ENCODE data around the gene FOSB. TPM values are rescaled to one million over a fixed set of nuclear protein-coding genes. Genes with fewer than 3 reads are reported as not detected.

The FOSB gene
- total and polyA plus RNA-seq, 9 of the 15 experiments (the other 6 are each of a cell fraction or from before 2014, with no cell fraction given): 0.11 to 2.7 (median 0.73) TPM

GRCh38 chr19:45508861-45509691 lies 41.3 kb downstream of the FOSB start (continued):
- TF ChIP-seq ZNF589 (CRISPR knock-in tag; IDR thresholded peaks at IDR 0.05; ENCODE audit: low read depth): peak; percentile 83
- peak; percentile 16 for TF ChIP-seq ZNF395 (CRISPR knock-in tag; IDR thresholded peaks at IDR 0.05)
- peak; percentile 36 for TF ChIP-seq POLR2B (IDR thresholded peaks at IDR 0.05; ENCODE audit: low read depth, partially characterized antibody)
- TF ChIP-seq CCNT2 (IDR thresholded peaks at IDR 0.05; ENCODE audit: borderline replicate concordance, extremely low read depth, insufficient read length, low read depth, low read length): no peak
- no peak for TF ChIP-seq ZNF431 (CRISPR knock-in tag; IDR thresholded peaks at IDR 0.05)
- TF ChIP-seq ETV5 (CRISPR knock-in tag; IDR thresholded peaks at IDR 0.05; ENCODE audit: low read depth): peak; percentile 61
- 0 out of 4 replicates have a peak, but pooled peaks of 1 of the 2 experiments have one; percentile 17 for TF ChIP-seq MLLT1 (IDR thresholded peaks at IDR 0.05)
- peak in 1 of 2 experiments; percentile 64; a peak in 1 of 4 replicates for TF ChIP-seq ZNF639 (CRISPR knock-in tag; conservative IDR thresholded peaks at IDR 0.05 in 1 of 2, IDR thresholded peaks at IDR 0.05 in 1 of 2)
- peak; percentile 76 for TF ChIP-seq ZBTB7A (IDR thresholded peaks at IDR 0.05; ENCODE audit: borderline replicate concordance, control insufficient read depth, low read depth, low read length)
- TF ChIP-seq CXXC5 (CRISPR knock-in tag; IDR thresholded peaks at IDR 0.05): peak; percentile 44
- peak; percentile 68; the same call in 1 of the 2 replicates for TF ChIP-seq ZBTB2 (IDR thresholded peaks at IDR 0.05)
- no peak for TF ChIP-seq ZNF76 (CRISPR knock-in tag; IDR thresholded peaks at IDR 0.05; ENCODE audit: borderline replicate concordance)
- TF ChIP-seq CREM (IDR thresholded peaks at IDR 0.05; ENCODE audit: low read depth): peak; percentile 6; the same call in 1 of the 2 replicates
